GM10266 (cell line): ENCODE measurements around the gene DPEP2NB.
"Not testable (repeated sequence)": the region's sequence is repeated elsewhere in the genome, so short reads cannot be mapped to it uniquely, and the experiment has no call there.

Source experiments
- DNase-seq: peaks from one replicate; pipeline ENCODE4 v3.0.0; 2012; ENCODE audit errors: extremely low spot score
- CTCF ChIP-seq: IDR thresholded peaks from 2 replicates; pipeline ENCODE4 v1.5.1; 2012; ENCODE audit warnings: mild to moderate bottlenecking, low read depth; ENCODE audit not compliant: control insufficient read depth, insufficient read depth; ENCODE audit errors: missing control alignments

Gene DPEP2NB

GRCh38 chr16:67976205-67976604 is 39.5 kb downstream of the DPEP2NB start:
- TF ChIP-seq CTCF: no peak
- no peak for DNase-seq

GRCh38 chr16:67975321-67976105 is 40.2 kb downstream of the DPEP2NB start:
- DNase-seq: no peak

GRCh38 chr16:67972285-67972684 is 43.4 kb downstream of the DPEP2NB start:
- not testable (repeated sequence) for DNase-seq

More at GRCh38 chr16:67975321-67976105, 40.2 kb downstream of the DPEP2NB start:
- no peak for TF ChIP-seq CTCF

- no peak for DNase-seq
- no peak for TF ChIP-seq CTCF
Measured at GRCh38 chr16:67971111-67971510, 44.6 kb downstream of the DPEP2NB start.

GRCh38 chr16:67969254-67970039 is 46.3 kb downstream of the DPEP2NB start:
- TF ChIP-seq CTCF: no peak
- peak; percentile 65 for DNase-seq

- TF ChIP-seq CTCF: no peak
- DNase-seq: peak; percentile 100
Measured at GRCh38 chr16:67968400-67969253, 47.1 kb downstream of the DPEP2NB start, which contains the start of gene SLC12A4. SLC12A4 (minus strand) TSS chr16:67968637; CDS start chr16:67968553, 84 bp downstream.

GRCh38 chr16:67967958-67968399 is 47.7 kb downstream of the DPEP2NB start:
- peak; percentile 74 for DNase-seq
- TF ChIP-seq CTCF: no peak
